Measurements from ENCODE around the gene STPG3.

- TF ChIP-seq POLR2A (IDR thresholded peaks at IDR 0.05) (peak in 3 of 4 donors; percentile 11 to 54 (median 13)), CTCF (IDR thresholded peaks at IDR 0.05) (peak in 2 of 6 experiments; percentile 9 to 41)
Observed at GRCh38 chr9:137223078-137223970, 27.8 kb upstream of the STPG3 start.
